GM12878 (cell line): ENCODE data around the gene UPF1. TPM values are rescaled to one million over a fixed set of nuclear protein-coding genes. Genes with fewer than 3 reads are reported as not detected.
A peak's percentile ranks its signal among the peaks of the same experiment; 100 is the strongest.

Experiments used
- ATF7 ChIP-seq: fragments of 450-650 bp; IDR thresholded peaks from 2 replicates; pipeline ENCODE4 v1.6.1; 2016; ENCODE audit warnings: low read depth, mild to moderate bottlenecking
- BCL11A ChIP-seq: IDR thresholded peaks from 2 replicates; pipeline ENCODE4 v1.6.1; 2011; ENCODE audit warnings: low read depth, low read length
- E4F1 ChIP-seq: fragments of 450-650 bp; IDR thresholded peaks from 2 replicates; pipeline ENCODE4 v1.6.1; 2018; ENCODE audit warnings: borderline replicate concordance, mild to moderate bottlenecking; ENCODE audit not compliant: partially characterized antibody
- ESRRA ChIP-seq: IDR thresholded peaks from 2 replicates; pipeline ENCODE4 v1.6.1; 2012; ENCODE audit warnings: mild to moderate bottlenecking, low read length, improper control_type of control experiment
- HDAC2 ChIP-seq: fragments of 200-600 bp; sonication (generic); IDR thresholded peaks from 2 replicates; pipeline ENCODE4 v1.6.1; 2017
- HSF1 ChIP-seq: fragments of 150-350 bp; IDR thresholded peaks from 2 replicates; pipeline ENCODE4 v1.6.1; 2014; ENCODE audit warnings: mild to moderate bottlenecking, low read depth, low read length
- MYB ChIP-seq: fragments of 150-350 bp; IDR thresholded peaks from 2 replicates; pipeline ENCODE4 v1.6.1; 2014; ENCODE audit warnings: mild to moderate bottlenecking, low read depth, low read length, borderline replicate concordance
- NFYB ChIP-seq: IDR thresholded peaks from 2 replicates; pipeline ENCODE4 v1.6.1; 2011; ENCODE audit warnings: low read depth, mild to moderate bottlenecking, low read length, improper control_type of control experiment, moderate library complexity; ENCODE audit not compliant: insufficient read depth
- polyA plus RNA-seq, 11 experiments: library from polyadenylated mRNA; depleted of rRNA in 4 of 11; unstranded in 6 of 11; stranded (reverse) in 5 of 11; fragments of >200 nt; fragmentation: Nextera tagmentation in 4 of 11; fragmentation: Illumina TruSeq in 1 of 11; extraction: Ambion mirVana in 4 of 11; extraction: Trizol in 1 of 11; gene quantifications; 1 replicate in 1 of 11; 2 replicates in 10 of 11; pipeline versions ENCODE4 v1.2.1 to v1.2.3, GENCODE V29; 2011 to 2016; ENCODE audit warnings: inconsistent platforms in 2 of 11, missing spikeins in 2 of 11, low read depth in 1 of 11
- total RNA-seq, 4 experiments: library from RNA; depleted of rRNA in 3 of 4; stranded (reverse); fragments of >200 nt in 3 of 4; fragmentation: Illumina TruSeq in 1 of 4; extraction: Trizol in 1 of 4; gene quantifications; 2 replicates each; pipeline versions ENCODE4 v1.2.1 to v1.2.3, GENCODE V29; 2013 to 2021

UPF1 gene
- total and polyA plus RNA-seq, 10 of the 15 experiments (the other 5 are each of a cell fraction or from before 2014, with no cell fraction given): 0.58 to 80.9 (median 18.7) TPM

GRCh38 chr19:18831524-18832305 is at the start of gene UPF1 (continued):
- no peak for TF ChIP-seq ATF7
- TF ChIP-seq ESRRA: peak; percentile 11; the same call in 1 of the 2 replicates
- no peak for TF ChIP-seq HSF1
- no peak for TF ChIP-seq NFYB
- TF ChIP-seq MYB: 0 out of 2 replicates have a peak, but pooled peaks have one; percentile 14
- no peak for TF ChIP-seq HDAC2
- no peak for TF ChIP-seq E4F1
- TF ChIP-seq BCL11A: peak; percentile 39; the same call in 1 of the 2 replicates
